Hematopoietic multipotent progenitor cell treated with erythropoietin and hydrocortisone succinate and interleukin-3 and kit ligand, for 15 days (in vitro differentiated cells): ENCODE measurements around the gene SH2D1A.
"Not testable (repeated sequence)": the region's sequence is repeated elsewhere in the genome, so short reads cannot be mapped to it uniquely, and the experiment has no call there.

ENCODE experiments used
- DNase-seq: peaks from one replicate; pipeline ENCODE4 v3.0.0-alpha.2; 2015; ENCODE audit warnings: low spot score

SH2D1A gene

GRCh38 chrX:124346117-124346876 is at the start of gene SH2D1A:
Gene SH2D1A (plus strand): TSS chrX:124346563. CDS start chrX:124346643, 80 bp downstream.
- DNase-seq: no peak

DNA sequence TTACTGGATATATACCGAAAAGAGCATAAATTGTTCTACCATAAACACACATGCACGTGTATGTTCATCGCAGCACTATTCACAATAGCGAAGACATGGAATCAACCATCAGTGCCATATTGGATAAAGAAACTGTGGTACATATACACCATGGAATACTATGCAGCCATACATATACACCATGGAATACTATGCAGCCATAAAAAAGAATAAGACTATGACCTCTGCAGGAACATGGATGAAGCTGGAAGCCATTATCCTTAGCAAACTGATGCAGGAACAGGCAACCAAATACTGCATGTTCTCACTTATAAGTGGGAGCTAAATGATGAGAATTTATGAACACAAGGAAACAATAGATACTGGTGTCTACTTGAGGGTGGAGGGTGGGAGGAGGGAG is 47.0 kb upstream of the SH2D1A start:
- not testable (repeated sequence) for DNase-seq

DNA sequence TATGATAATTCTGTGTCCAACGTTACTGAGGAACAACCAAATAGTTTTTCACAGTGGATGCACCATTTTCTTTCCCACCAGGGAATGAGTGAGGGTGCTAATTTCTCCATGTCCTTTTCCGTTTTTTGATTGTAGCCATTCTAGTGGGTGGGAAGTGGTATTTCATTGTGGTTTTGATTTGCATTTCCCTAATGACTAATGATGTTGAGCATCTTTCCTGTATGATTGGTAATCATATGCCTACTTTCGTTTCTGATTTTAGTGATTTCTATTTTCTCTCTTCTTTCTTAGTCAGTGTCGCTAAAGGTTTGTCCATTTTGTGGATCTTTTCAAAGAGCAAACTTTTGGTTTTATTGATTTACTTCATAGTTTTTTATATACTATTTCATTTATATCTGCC is 46.0 kb upstream of the SH2D1A start:
- DNase-seq: no peak

DNA sequence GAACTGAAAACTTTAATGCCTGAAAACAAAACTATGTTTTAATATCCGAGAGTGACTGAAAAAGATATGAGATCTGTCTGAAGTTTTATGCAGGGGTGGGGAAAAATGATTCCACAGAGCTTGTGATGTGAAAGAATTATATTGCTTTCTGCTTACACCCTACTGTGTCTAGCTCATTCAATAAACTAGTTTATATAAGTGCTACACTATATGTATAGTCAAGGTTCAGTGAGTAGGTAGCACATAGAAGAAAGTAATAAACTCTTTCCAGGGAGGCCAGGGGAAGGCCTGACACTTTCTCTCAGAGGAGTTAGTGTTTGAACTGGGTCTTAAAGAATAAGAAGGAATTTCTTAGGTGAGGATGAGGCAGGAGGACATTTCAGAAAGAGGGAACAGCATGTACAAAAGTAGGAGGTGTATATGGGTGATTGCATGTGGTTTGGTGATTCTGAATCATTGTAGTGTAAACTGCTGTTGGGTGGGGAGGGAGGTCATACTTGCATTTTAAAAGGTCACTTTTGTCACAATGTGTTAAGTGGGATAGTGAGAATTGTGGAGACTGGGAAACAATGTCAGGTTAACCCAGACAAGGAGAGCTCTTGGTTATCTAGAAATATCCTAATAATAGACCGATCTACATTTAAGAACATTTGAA is 39.0 kb upstream of the SH2D1A start:
- no peak for DNase-seq

- DNase-seq: no peak
Observed at GRCh38 chrX:124325732-124326131, 20.6 kb upstream of the SH2D1A start.

DNA sequence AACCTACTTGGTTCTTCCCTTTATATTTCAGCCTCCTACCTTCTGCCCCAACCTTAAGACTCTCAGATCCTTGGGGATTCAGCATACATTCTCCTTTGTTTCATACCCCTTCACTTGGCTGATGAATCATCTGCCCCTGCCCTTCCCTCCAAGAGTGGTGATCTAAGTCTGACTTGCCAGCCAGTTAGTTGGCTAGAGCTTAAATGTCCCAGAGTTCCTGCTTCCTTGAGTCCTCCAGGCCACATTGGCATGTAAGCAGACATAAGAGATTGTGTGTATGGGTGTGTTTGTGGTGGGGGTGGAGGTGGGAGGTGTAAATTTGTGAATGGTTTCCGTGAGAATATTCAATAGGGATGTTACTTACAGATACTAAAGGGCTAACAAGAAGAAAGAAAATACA is 17.6 kb upstream of the SH2D1A start:
- no peak for DNase-seq

- DNase-seq: no peak
Observed at GRCh38 chrX:124332481-124333424, 13.6 kb upstream of the SH2D1A start, which contains the start of gene TEX13D. Gene TEX13D (plus strand): TSS chrX:124332660. CDS start chrX:124332918, 258 bp downstream.

- DNase-seq: no peak
Observed at GRCh38 chrX:124333862-124334261, 12.5 kb upstream of the SH2D1A start.

GRCh38 chrX:124334555-124334954 is 11.8 kb upstream of the SH2D1A start:
- not testable (repeated sequence) for DNase-seq

- DNase-seq: no peak
Observed at GRCh38 chrX:124335598-124335997, 10.8 kb upstream of the SH2D1A start.

DNA sequence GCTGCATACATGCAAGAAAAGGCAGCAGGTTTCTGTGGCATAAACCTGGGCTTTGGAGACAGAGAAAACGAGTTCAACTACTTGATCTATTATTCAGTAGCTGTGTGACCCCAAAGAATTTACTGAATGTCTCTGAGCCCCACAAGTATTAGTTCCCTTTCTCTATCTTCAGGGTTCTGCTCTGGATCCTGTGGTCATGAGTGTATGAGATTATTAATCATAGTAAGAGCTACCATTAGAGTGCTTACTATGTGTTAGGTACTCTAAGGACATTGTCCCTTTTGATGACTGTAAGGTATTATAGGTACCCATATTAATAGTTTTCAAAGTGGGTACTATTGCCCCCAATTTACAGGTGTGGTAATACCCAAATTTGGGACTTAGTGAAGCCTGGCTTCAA is 8.4 kb upstream of the SH2D1A start:
- no peak for DNase-seq

GRCh38 chrX:124338733-124339514 is 7.4 kb upstream of the SH2D1A start:
- DNase-seq: no peak

DNA sequence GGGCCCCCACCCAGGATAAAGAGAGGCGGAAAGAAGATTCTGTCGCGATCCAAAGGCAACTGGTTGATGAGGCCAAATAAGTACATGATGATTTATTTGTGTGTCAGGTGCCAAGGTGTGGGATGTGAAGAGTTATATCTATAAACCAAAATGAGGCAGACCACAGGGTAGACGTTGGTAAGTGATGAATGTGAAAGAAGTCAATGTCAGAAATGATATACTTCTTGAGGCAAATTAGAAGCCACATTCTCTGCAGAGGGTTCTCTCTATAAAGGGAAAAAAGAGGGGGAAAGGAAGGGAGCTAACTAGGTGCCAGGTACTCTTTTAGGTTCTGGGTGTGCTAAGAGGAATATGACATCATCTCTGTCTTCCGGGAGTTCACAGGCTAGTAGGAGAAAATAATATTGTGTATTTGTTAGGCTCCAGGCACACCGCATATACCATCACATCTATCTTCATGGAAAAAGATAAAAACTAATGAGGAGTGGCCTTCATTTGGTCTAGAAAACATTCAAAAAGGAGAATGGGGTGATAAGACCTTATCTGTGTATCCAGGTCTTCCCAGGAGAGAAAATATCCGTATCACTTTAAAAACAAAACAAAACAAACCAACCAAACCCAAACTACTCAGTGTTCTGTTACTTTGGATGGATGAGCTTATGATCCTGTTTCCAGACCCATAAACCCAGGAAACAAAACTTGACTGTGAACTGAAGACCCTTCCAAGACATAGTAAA is 4.8 kb upstream of the SH2D1A start:
- no peak for DNase-seq

- DNase-seq: no peak
Observed at GRCh38 chrX:124342174-124342867, 4.0 kb upstream of the SH2D1A start.

GRCh38 chrX:124343016-124343415 is 3.3 kb upstream of the SH2D1A start:
- DNase-seq: no peak

DNA sequence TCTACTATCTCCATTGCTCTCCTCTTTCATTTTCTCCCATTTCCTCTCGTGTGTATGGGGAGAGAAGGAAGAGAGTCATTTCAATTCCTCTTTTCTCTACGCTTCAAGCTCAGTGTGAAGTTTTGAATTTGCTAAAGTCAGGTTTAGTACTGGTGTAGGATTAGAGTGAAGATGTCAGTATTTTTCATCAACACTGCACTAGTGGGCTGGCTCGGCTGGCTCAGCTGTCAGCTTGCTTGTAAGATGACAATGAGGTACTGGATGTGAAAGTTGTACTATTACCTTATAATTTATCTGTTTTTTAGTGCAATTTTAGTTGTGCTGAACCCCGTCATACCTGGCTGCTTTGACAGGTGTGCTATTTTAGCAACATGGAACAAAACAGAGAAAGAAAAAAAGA is 2.1 kb upstream of the SH2D1A start:
- no peak for DNase-seq

- DNase-seq: no peak
Observed at GRCh38 chrX:124346877-124347241, 496 bp downstream of the SH2D1A start.

GRCh38 chrX:124347242-124347641 is 879 bp downstream of the SH2D1A start:
- no peak for DNase-seq

- DNase-seq: no peak
Observed at GRCh38 chrX:124348182-124348581, 1.8 kb downstream of the SH2D1A start.

- DNase-seq: peak; percentile 20
Observed at GRCh38 chrX:124348885-124349453, 2.6 kb downstream of the SH2D1A start.
